SHP77 treated with DMSO at 0.1 percent for 48 hours (cell line): ENCODE data around the gene NCOA6.
"Not testable (repeated sequence)": the region's sequence is repeated elsewhere in the genome, so short reads cannot be mapped to it uniquely, and the experiment has no call there.

Experiments used
- DNase-seq: peaks from one replicate; lab custom pipeline; 2025; lab: John Stamatoyannopoulos, UW

NCOA6 gene

GRCh38 chr20:34829191-34829590, 3.7 kb upstream of the NCOA6 start:
- no peak for DNase-seq

- no peak for DNase-seq
These were observed 483 bp downstream of the NCOA6 start for GRCh38 chr20:34824806-34825529.

- DNase-seq, result no peak
These were observed 1.0 kb downstream of the NCOA6 start for GRCh38 chr20:34824452-34824805.

GRCh38 chr20:34824026-34824425, 1.4 kb downstream of the NCOA6 start:
- no peak for DNase-seq

- no peak for DNase-seq
These were observed 4.5 kb downstream of the NCOA6 start for GRCh38 chr20:34820805-34821578.

- no peak for DNase-seq
These were observed 7.7 kb downstream of the NCOA6 start for GRCh38 chr20:34817801-34818200.

GRCh38 chr20:34817072-34817471, 8.4 kb downstream of the NCOA6 start:
- no peak for DNase-seq

- no peak for DNase-seq
These were observed 9.8 kb downstream of the NCOA6 start for GRCh38 chr20:34815636-34816035.

- no peak for DNase-seq
These were observed 16.9 kb downstream of the NCOA6 start for GRCh38 chr20:34808583-34808982.

- not testable (repeated sequence) for DNase-seq
These were observed 17.4 kb downstream of the NCOA6 start for GRCh38 chr20:34807944-34808465.

GRCh38 chr20:34806255-34806654, 19.2 kb downstream of the NCOA6 start:
- no peak for DNase-seq

- DNase-seq, result no peak
These were observed 26.6 kb downstream of the NCOA6 start for GRCh38 chr20:34798871-34799270.

GRCh38 chr20:34798328-34798727, 27.1 kb downstream of the NCOA6 start:
- no peak for DNase-seq

- DNase-seq, result no peak
These were observed 28.1 kb downstream of the NCOA6 start for GRCh38 chr20:34797012-34797995.

GRCh38 chr20:34794006-34794585, 31.4 kb downstream of the NCOA6 start:
- DNase-seq, result no peak

- DNase-seq, result no peak
These were observed 32.6 kb downstream of the NCOA6 start for GRCh38 chr20:34792687-34793363.

- DNase-seq, result no peak
These were observed 34.0 kb downstream of the NCOA6 start for GRCh38 chr20:34791289-34792020.

GRCh38 chr20:34781220-34781619, 44.2 kb downstream of the NCOA6 start:
- no peak for DNase-seq

GRCh38 chr20:34780291-34780690, 45.2 kb downstream of the NCOA6 start:
- not testable (repeated sequence) for DNase-seq

- no peak for DNase-seq
These were observed 49.3 kb downstream of the NCOA6 start for GRCh38 chr20:34776177-34776576.
